ENCODE measurements around the gene NAV2.

The NAV2 gene

GRCh38 chr11:19742588-19743292 is 30.1 kb downstream of the NAV2 start:
- ChIA-PET CTCF (interaction anchor here (0.6 to 2.9 kb wide), 35 partner anchors 9 to 672 kb away, joined by 3 to 118 read pairs (median 5); no protein-coding TSS in a partner anchor), POLR2A (no interaction called here)
- DNase-seq (ENCODE audit: extremely low spot score): peak; percentile 40
- TF ChIP-seq CTCF (IDR thresholded peaks at IDR 0.05; ENCODE audit: control extremely low read depth, extremely low read depth, low read depth, missing control alignments): peak; percentile 82

GRCh38 chr11:19743622-19744021 is 31.0 kb downstream of the NAV2 start:
- no peak for DNase-seq (ENCODE audit: extremely low spot score)
- ChIA-PET POLR2A (no interaction called here), CTCF (interaction anchor here (0.6 to 2.9 kb wide), 28 partner anchors 8 to 673 kb away, joined by 3 to 118 read pairs (median 6); no protein-coding TSS in a partner anchor)
- TF ChIP-seq CTCF (IDR thresholded peaks at IDR 0.05; ENCODE audit: control extremely low read depth, extremely low read depth, low read depth, missing control alignments): no peak

- no peak for DNase-seq (ENCODE audit: extremely low spot score)
- ChIA-PET CTCF (interaction anchor here (1.0 to 2.9 kb wide), 14 partner anchors 10 to 674 kb away, joined by 3 to 118 read pairs (median 12); no protein-coding TSS in a partner anchor), POLR2A (no interaction called here)
- no peak for TF ChIP-seq CTCF (IDR thresholded peaks at IDR 0.05; ENCODE audit: control extremely low read depth, extremely low read depth, low read depth, missing control alignments)
Observed at GRCh38 chr11:19744130-19744529, 31.5 kb downstream of the NAV2 start.

- POLR2A ChIA-PET: no interaction called here
- DNase-seq (ENCODE audit: extremely low spot score): no peak
- no peak for TF ChIP-seq CTCF (IDR thresholded peaks at IDR 0.05; ENCODE audit: control extremely low read depth, extremely low read depth, low read depth, missing control alignments)
- CTCF ChIA-PET: interaction anchor here (0.8 to 1.2 kb wide), 3 partner anchors 9 to 183 kb away, joined by 4 to 5 read pairs (median 4); no protein-coding TSS in a partner anchor
Observed at GRCh38 chr11:19746086-19746485, 33.4 kb downstream of the NAV2 start.

GRCh38 chr11:19747634-19748033 is 35.0 kb downstream of the NAV2 start:
- no peak for TF ChIP-seq CTCF (IDR thresholded peaks at IDR 0.05; ENCODE audit: control extremely low read depth, extremely low read depth, low read depth, missing control alignments)
- POLR2A ChIA-PET: no interaction called here

GRCh38 chr11:19751055-19751454 is 38.4 kb downstream of the NAV2 start:
- TF ChIP-seq CTCF (IDR thresholded peaks at IDR 0.05; ENCODE audit: control extremely low read depth, extremely low read depth, low read depth, missing control alignments): no peak
- no peak for DNase-seq (ENCODE audit: extremely low spot score)
- ChIA-PET POLR2A (no interaction called here), CTCF (interaction anchor here (1.0 to 1.6 kb wide), 6 partner anchors 8 to 191 kb away, joined by 3 to 9 read pairs (median 4); no protein-coding TSS in a partner anchor)

More at GRCh38 chr11:19747634-19748033, 35.0 kb downstream of the NAV2 start:
- CTCF ChIA-PET: no interaction called here
- DNase-seq (ENCODE audit: extremely low spot score): no peak

Data from GM10248 (cell line).